Activated CD4-positive, alpha-beta T cell treated with anti-CD3 and anti-CD28 coated beads, Interleukin-2, amount 50 U/mL, for 4 hours (primary cell): ENCODE data around the gene KRT2.
"Not testable (repeated sequence)": the region's sequence is repeated elsewhere in the genome, so short reads cannot be mapped to it uniquely, and the experiment has no call there.

ENCODE experiments used
- DNase-seq, 2 experiments: peaks; one replicate each; pipeline ENCODE4 v3.0.0-alpha.2; 2020

Gene KRT2

DNA sequence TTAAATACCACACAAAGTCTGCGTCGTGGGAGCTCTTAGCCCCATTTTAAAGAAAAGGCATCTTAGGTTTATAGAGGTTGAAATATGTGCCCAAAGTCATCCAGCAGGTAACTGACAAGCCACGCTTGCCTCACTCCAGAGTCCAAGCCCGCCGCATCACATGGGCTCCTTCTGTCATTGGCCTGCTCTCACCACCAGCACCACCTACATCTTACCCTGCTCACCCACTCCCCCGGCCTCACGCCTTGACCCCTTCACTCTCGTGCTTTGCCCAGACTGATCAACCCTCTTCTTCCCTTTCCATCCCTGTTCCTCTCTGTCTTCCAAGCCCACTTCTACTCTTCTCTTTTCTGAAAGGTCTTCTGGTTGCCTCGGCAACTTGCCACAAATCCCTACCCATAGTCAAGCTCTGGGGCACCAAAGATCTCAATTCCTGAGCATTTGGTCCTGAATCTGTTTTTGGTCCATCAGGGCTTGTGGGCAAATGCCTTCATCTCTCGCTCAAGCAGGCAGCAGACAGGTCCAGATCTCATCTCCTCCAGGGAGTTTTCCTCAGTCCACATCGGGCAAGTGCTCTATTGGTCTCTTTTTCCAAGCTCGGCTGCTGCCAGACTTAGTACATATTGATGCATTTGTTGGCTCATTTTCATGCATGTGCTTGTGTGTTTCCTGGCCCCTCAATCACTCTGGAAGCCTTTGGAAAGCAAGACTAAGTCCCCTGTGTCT is 31.7 kb upstream of the KRT2 start:
- DNase-seq = no peak

DNA sequence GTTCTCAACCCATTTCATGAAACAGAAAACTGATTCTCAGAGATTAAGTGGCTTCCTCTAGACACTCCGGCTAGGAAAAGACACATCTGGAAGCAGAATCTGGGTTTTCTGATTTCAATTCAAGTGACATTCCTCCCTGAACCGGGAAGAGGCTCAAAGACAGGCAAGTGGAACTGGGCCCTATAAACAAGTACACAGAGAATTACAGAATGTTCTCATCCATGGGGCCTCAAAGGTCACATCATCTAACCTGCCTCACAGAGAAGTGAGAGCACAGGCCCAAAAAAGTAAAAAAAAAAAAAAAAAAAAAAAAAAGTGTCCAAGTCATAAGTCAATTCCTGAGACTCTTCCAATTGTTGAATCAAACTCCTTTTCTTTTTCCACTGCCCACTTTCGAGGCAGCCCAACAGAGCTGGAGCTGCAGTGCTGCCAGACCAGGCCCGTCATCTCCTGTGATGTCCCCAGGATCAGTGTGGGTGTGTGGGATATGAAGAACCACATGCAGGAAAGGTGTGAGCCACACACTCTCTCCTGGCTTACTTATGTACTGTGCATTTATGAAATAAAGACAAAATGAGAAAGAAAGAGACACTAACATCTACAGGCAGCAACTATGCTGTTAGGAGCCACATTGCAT is 31.0 kb upstream of the KRT2 start:
- no peak for DNase-seq

DNA sequence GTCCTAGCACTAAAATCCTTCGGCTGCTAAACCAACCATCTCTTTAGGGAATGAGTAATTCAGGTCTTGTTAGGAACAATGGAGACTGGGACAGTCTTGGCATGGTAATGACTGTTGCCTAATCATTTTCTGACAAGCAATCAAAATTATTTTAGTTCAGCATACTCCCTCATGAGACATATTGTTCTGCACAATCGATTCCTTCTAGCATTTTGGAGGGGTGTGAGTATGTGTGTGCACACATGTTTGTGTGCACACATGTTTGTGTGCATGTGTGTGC is 30.3 kb upstream of the KRT2 start:
- DNase-seq = no peak

GRCh38 chr12:52681526-52682380 is 29.7 kb upstream of the KRT2 start:
- peak; percentile 6 to 9 for DNase-seq

- DNase-seq = no peak
These were observed 28.4 kb upstream of the KRT2 start, which contains the start of gene KRT1 for GRCh38 chr12:52680363-52680762. TSS of gene KRT1 (minus strand) at chr12:52680407. CDS start at chr12:52680348, 59 bp downstream.

- DNase-seq = no peak
These were observed 27.9 kb upstream of the KRT2 start for GRCh38 chr12:52679875-52680274.

GRCh38 chr12:52677671-52678070 is 25.7 kb upstream of the KRT2 start:
- DNase-seq = no peak

DNA sequence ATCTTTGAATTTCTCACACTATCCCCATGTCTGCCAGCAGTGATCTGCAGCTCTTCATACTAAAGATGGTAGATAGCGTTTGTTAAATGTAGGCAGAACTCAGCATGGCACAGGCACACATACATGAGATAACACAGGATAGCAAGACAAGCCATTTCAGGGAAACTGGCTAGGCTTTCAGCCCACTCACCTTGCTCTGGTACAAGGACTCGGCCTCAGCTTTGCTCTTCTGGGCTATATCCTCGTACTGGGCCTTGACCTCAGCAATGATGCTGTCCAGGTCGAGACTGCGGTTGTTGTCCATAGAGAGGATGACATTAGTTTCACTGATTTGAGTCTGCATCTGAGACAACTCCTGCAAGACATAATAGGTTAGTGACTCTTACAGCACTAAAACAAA is 25.1 kb upstream of the KRT2 start:
- DNase-seq = no peak

DNA sequence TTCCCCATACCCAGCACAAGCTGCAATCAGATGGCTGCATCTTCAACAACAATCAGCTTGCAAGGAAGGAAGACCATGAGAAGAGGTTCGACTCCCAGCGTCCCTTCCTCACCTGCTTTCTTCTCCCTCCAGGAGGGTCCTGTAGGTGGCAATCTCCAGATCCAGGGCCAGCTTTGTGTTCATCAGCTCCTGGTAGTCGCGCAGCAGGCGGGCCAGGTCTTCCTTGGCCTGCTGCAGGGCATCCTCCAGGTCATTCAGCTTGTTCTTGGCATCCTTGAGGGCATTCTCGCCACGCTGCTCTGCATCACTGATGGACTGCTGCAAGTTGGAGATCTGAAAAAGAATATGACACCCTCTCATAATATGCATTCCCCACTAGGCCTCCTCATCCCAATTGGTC is 24.2 kb upstream of the KRT2 start:
- DNase-seq = no peak

DNA sequence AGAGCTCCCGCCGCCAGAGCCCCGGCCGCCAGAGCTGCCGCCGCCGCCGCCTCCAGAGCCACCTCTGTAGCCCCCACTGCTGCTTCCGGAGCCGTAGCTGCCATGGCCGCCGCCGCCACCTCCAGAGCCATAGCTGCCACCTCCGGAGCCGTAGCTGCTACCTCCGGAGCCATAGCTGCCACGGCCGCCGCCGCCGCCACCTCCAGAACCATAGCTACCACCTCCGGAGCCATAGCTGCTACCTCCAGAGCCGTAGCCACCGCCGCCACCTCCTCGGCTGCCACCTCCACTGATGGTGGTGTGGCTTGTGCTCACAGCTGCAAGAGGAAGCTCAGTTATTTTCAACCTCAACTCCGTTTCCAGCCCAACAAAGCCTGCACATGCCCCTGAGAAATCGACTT is 23.3 kb upstream of the KRT2 start:
- DNase-seq = no peak

- DNase-seq = no peak
These were observed 22.4 kb upstream of the KRT2 start for GRCh38 chr12:52674433-52674775.

GRCh38 chr12:52673713-52674432 is 21.9 kb upstream of the KRT2 start:
- no peak for DNase-seq

DNA sequence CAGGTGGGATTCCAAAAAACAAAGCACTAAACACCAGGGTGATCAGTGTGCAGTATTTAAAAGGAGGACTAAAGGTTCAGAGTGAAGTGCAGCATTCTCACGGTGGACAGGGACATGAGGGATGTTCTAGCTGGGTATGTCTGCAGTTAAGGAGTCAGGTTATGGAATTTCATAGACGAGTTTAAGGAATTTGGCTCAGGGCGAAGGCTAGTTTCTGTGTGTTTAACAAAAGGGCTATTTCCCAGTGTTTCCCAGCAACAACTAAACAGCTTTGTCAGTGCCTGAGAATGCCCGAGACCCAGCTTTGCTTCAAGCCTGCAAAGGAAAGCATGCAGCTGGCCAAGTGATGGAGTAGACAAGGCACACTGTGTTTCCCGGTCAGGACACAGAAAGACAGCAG is 21.2 kb upstream of the KRT2 start:
- DNase-seq = no peak

DNA sequence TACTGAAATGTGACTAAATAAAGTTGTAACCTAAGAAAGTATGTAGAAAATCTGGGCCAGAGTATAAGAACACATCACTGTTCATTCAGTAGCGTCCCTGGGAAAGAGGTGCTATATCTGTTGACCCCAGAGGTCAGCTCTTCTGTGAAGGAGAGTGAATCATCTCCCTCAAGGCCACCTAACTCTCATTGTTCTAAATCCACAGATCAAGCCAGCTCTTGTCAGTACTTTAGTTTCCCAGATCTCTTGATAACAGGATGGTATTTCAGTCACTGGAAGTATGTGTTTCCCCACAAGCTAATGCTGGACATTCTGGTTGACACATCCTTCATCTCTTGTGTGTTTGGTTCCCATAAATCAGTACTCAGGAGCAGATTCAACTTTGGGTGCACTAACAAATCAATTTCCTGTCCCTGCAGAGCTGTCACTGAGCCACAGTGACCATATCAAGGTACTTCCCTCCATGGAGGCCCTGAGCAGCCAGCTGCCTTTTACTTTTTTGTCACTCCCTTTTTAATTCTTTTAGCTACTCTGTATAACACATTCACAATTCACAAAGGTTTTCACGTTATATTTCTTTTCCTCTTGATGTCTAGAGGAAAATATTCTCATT is 20.4 kb upstream of the KRT2 start:
- DNase-seq = no peak

DNA sequence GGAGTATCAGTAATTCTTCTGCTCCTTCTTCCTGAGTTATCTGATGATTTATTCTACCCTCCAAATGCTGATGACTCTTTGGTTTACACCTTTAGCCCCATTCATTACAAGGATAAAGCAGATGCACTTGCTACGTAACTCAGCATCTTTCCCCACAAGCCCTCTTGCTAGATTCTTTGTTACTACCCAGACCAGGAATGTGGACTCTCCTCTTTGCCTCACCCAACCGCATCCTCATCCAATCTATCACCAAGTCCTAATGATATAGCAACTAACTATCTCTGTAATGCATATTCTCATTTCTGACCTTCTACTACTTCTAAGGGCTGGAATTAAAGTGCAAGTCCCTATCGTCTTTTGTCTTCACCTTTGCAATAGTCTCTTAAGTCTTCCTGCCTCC is 18.9 kb upstream of the KRT2 start:
- no peak for DNase-seq

- DNase-seq = no peak
These were observed 18.5 kb upstream of the KRT2 start for GRCh38 chr12:52670506-52670905.

DNA sequence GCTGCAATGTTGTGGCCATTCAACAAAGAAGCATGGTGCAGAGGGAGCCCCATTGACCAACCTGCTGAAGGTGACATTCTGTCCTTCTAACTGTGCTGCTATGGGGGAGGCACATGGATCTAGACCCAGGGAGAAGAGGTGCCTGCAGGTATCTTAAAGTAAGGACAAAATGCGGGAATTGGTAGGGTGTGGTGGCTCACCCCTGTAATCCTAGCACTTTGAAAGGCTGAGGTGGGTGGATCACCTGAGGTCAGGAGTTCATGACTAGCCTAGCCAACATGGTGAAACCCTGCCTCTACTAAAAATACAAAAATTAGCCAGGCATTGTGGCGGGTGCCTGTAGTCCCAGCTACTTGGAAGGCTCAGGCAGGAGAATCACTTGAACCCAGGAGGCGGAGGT is 17.9 kb upstream of the KRT2 start:
- DNase-seq = not testable (repeated sequence)

DNA sequence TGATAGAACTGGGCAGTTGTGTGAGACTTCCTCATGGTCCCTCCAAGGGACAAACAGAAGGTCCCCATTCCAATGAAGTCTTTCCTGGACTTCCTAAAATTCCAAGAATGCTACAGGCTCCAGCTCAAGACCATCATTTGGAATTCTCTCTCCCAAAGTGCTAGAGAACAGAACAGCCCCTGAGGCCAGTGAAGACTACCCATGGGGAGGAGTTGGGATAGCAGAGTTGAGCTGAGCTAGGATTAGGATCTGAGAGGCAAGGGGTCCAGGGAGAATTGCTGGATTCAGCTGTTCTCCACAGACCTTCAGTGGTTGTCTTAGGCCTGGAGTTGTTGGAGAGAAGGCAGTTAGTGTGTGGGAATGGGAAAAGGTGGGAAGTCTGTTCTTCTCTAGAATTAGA is 17.4 kb upstream of the KRT2 start:
- DNase-seq = no peak

DNA sequence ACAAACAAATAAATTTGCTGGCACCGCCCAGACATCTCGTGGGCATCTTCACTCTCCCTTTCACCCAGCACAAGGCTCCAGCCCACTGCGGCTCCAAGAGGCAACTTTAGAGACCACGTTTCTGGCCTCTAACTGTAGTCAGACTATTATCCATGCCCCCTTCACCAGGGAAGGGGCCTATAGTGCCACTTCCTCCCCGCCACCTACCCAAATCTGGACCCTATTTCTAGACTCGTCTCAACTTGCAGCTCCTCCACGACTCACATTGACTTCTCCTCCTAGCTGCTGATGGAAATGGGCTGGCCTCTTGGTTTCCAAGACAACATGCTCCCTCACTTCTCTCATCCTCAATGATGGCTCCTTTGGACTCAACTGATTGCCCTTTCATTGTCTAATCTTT is 15.9 kb upstream of the KRT2 start:
- no peak for DNase-seq

GRCh38 chr12:52667509-52667908 is 15.5 kb upstream of the KRT2 start:
- DNase-seq = no peak

- no peak for DNase-seq
These were observed 14.5 kb upstream of the KRT2 start for GRCh38 chr12:52666471-52666870.

- no peak for DNase-seq
These were observed 11.4 kb upstream of the KRT2 start for GRCh38 chr12:52663420-52663819.

- DNase-seq = no peak
These were observed 10.9 kb upstream of the KRT2 start for GRCh38 chr12:52662918-52663229.
